Mucosa of stomach (tissue), 1 donor: ENCODE data around the gene SREBF2.

Experiments
- H3K27me3 ChIP-seq: one replicate; pipeline ENCODE4 v1.7.0; 2013; ENCODE audit warnings: mild to moderate bottlenecking, low read length; ENCODE audit not compliant: control insufficient read depth, insufficient read depth
- H3K36me3 ChIP-seq: one replicate; pipeline ENCODE4 v1.7.0; 2013; ENCODE audit warnings: low read length; ENCODE audit not compliant: control insufficient read depth, insufficient read depth
- H3K4me1 ChIP-seq: one replicate; pipeline ENCODE4 v1.7.0; 2013; ENCODE audit warnings: mild to moderate bottlenecking, low read length; ENCODE audit not compliant: control insufficient read depth, insufficient read depth
- H3K4me3 ChIP-seq: one replicate; pipeline ENCODE4 v1.7.0; 2013; ENCODE audit warnings: low read length
- H3K9ac ChIP-seq: one replicate; pipeline ENCODE4 v1.7.0; 2013; ENCODE audit warnings: mild to moderate bottlenecking, low read length, moderate library complexity
- H3K9me3 ChIP-seq: one replicate; pipeline ENCODE4 v1.7.0; 2013; ENCODE audit warnings: mild to moderate bottlenecking, low read length, moderate library complexity; ENCODE audit not compliant: control insufficient read depth
- donor health status: Pancreatic carcinoma.

Gene SREBF2

GRCh38 chr22:41823797-41824196 lies 9.1 kb upstream of the SREBF2 start:
- no peaks in the 10 kb centered on the region for H3K36me3 ChIP-seq
- no peak overlapping the region for H3K4me3 ChIP-seq
- peaks cover 51% of the 10 kb centered on the region for H3K4me1 ChIP-seq
- no peak overlapping the region for H3K9ac ChIP-seq
- no peaks in the 10 kb centered on the region for H3K9me3 ChIP-seq
- H3K27me3 ChIP-seq, result no peaks in the 10 kb centered on the region

- peaks cover 52% of the 10 kb centered on the region for H3K4me1 ChIP-seq
- H3K9me3 ChIP-seq, result no peaks in the 10 kb centered on the region
- peak overlapping the region; percentile 54 for H3K9ac ChIP-seq
Observed at GRCh38 chr22:41825376-41825775, 7.5 kb upstream of the SREBF2 start.

GRCh38 chr22:41826021-41826420 lies 6.9 kb upstream of the SREBF2 start:
- H3K9me3 ChIP-seq, result no peaks in the 10 kb centered on the region
- H3K27me3 ChIP-seq, result no peaks in the 10 kb centered on the region
- H3K36me3 ChIP-seq, result no peaks in the 10 kb centered on the region
- H3K4me1 ChIP-seq, result peaks cover 52% of the 10 kb centered on the region
- H3K4me3 ChIP-seq, result no peak overlapping the region
- peak overlapping the region; percentile 29 for H3K9ac ChIP-seq

More at GRCh38 chr22:41825376-41825775, 7.5 kb upstream of the SREBF2 start:
- Histone ChIP-seq H3K4me3 (no peak overlapping the region), H3K36me3 (no peaks in the 10 kb centered on the region), H3K27me3 (no peaks in the 10 kb centered on the region)

GRCh38 chr22:41826430-41827383 lies 6.2 kb upstream of the SREBF2 start:
- Histone ChIP-seq H3K36me3 (no peaks in the 10 kb centered on the region), H3K9me3 (no peaks in the 10 kb centered on the region), H3K27me3 (no peaks in the 10 kb centered on the region), H3K4me3 (no peak overlapping the region), H3K9ac (peak overlapping the region; percentile 29), H3K4me1 (peaks cover 55% of the 10 kb centered on the region)

- Histone ChIP-seq H3K9ac (no peak overlapping the region), H3K4me1 (peaks cover 56% of the 10 kb centered on the region), H3K4me3 (no peak overlapping the region), H3K9me3 (no peaks in the 10 kb centered on the region), H3K27me3 (no peaks in the 10 kb centered on the region), H3K36me3 (no peaks in the 10 kb centered on the region)
Observed at GRCh38 chr22:41827671-41828070, 5.2 kb upstream of the SREBF2 start.

GRCh38 chr22:41828516-41828915 lies 4.4 kb upstream of the SREBF2 start:
- Histone ChIP-seq H3K36me3 (no peaks in the 10 kb centered on the region), H3K4me1 (peaks cover 47% of the 10 kb centered on the region), H3K9me3 (no peaks in the 10 kb centered on the region), H3K4me3 (no peak overlapping the region), H3K27me3 (no peaks in the 10 kb centered on the region), H3K9ac (no peak overlapping the region)

- Histone ChIP-seq H3K4me3 (no peak overlapping the region), H3K36me3 (no peaks in the 10 kb centered on the region), H3K9me3 (no peaks in the 10 kb centered on the region), H3K27me3 (no peaks in the 10 kb centered on the region), H3K9ac (no peak overlapping the region), H3K4me1 (peaks cover 41% of the 10 kb centered on the region)
Observed at GRCh38 chr22:41830174-41830573, 2.7 kb upstream of the SREBF2 start.

GRCh38 chr22:41831383-41831782 lies 1.5 kb upstream of the SREBF2 start:
- Histone ChIP-seq H3K36me3 (no peaks in the 10 kb centered on the region), H3K9ac (no peak overlapping the region), H3K4me3 (no peak overlapping the region), H3K27me3 (no peaks in the 10 kb centered on the region), H3K9me3 (no peaks in the 10 kb centered on the region), H3K4me1 (peaks cover 37% of the 10 kb centered on the region)

GRCh38 chr22:41831828-41832552 lies 915 bp upstream of the SREBF2 start:
- H3K9ac ChIP-seq, result peak overlapping the region; percentile 78
- H3K27me3 ChIP-seq, result no peaks in the 10 kb centered on the region
- H3K9me3 ChIP-seq, result no peaks in the 10 kb centered on the region
- peak overlapping the region; percentile 27 for H3K4me3 ChIP-seq
- peaks cover 37% of the 10 kb centered on the region for H3K4me1 ChIP-seq
- H3K36me3 ChIP-seq, result no peaks in the 10 kb centered on the region

GRCh38 chr22:41833369-41834004 lies 582 bp downstream of the SREBF2 start:
- peaks cover 35% of the 10 kb centered on the region for H3K4me1 ChIP-seq
- H3K9me3 ChIP-seq, result no peaks in the 10 kb centered on the region
- H3K36me3 ChIP-seq, result no peaks in the 10 kb centered on the region
- H3K9ac ChIP-seq, result peak overlapping the region; percentile 85
- no peaks in the 10 kb centered on the region for H3K27me3 ChIP-seq
- peak overlapping the region; percentile 51 for H3K4me3 ChIP-seq

GRCh38 chr22:41834005-41834944 lies 1.4 kb downstream of the SREBF2 start:
- peaks cover 38% of the 10 kb centered on the region for H3K4me1 ChIP-seq
- peak overlapping the region; percentile 51 for H3K4me3 ChIP-seq
- H3K27me3 ChIP-seq, result no peaks in the 10 kb centered on the region
- no peaks in the 10 kb centered on the region for H3K36me3 ChIP-seq
- H3K9ac ChIP-seq, result peak overlapping the region; percentile 85
- no peaks in the 10 kb centered on the region for H3K9me3 ChIP-seq
